Vagina (tissue), 2 donors: ENCODE measurements around the gene TGFBR3. TPM values are rescaled to one million over a fixed set of nuclear protein-coding genes. Genes with fewer than 3 reads are reported as not detected.

Experiments
- DNase-seq, 2 donors: peaks; one replicate each; pipeline ENCODE4 v3.0.0-alpha.2; 2017; ENCODE audit errors: extremely low spot score in 2 of 2
- H3K27ac ChIP-seq: fragments of 200-600 bp; sonication (generic); one replicate; pipeline ENCODE4 v1.5.1; 2019
- H3K27me3 ChIP-seq: fragments of 200-600 bp; sonication (generic); one replicate; pipeline ENCODE4 v1.5.1; 2019
- H3K36me3 ChIP-seq, 2 donors: fragments of 200-600 bp; sonication (generic); one replicate each; pipeline ENCODE4 v1.5.1; 2017 to 2019
- H3K4me1 ChIP-seq: fragments of 200-600 bp; sonication (generic); one replicate; pipeline ENCODE4 v1.5.1; 2019
- H3K4me3 ChIP-seq, 2 donors: fragments of 200-600 bp; sonication (generic); 1 replicate in 1 of 2; 2 replicates in 1 of 2; pipeline ENCODE4 v1.5.1; 2016 to 2019
- H3K9me3 ChIP-seq: fragments of 200-600 bp; sonication (generic); one replicate; pipeline ENCODE4 v1.5.1; 2019
- CTCF ChIP-seq, 3 experiments: fragments of 450-650 bp in 2 of 3; fragments of 200-600 bp in 1 of 3; sonication (generic) in 1 of 3; IDR thresholded peaks; one replicate each; pipeline ENCODE4 v1.5.1; 2017 to 2019; ENCODE audit warnings: antibody characterized with exemption in 3 of 3, mild to moderate bottlenecking in 2 of 3, moderate library complexity in 2 of 3
- POLR2A ChIP-seq, 2 donors: fragments of 450-650 bp; IDR thresholded peaks; one replicate each; pipeline ENCODE4 v1.6.1; 2017; ENCODE audit warnings: antibody characterized with exemption in 2 of 2, mild to moderate bottlenecking in 2 of 2, moderate library complexity in 2 of 2
- POLR2AphosphoS5 ChIP-seq, 2 donors: sonication (generic); formaldehyde crosslinking; IDR thresholded peaks; one replicate each; pipeline ENCODE4 v1.9.0; 2017; ENCODE audit warnings: antibody characterized with exemption in 2 of 2, mild to moderate bottlenecking in 2 of 2, low read depth in 1 of 2; ENCODE audit not compliant: insufficient read depth in 1 of 2
- intact Hi-C: fragments of 100-400 bp; cut with DNase I; formaldehyde crosslinking; loops from one replicate; pipeline ENCODE4 v1.15.1; 2023
- total RNA-seq: library from RNA; depleted of rRNA; stranded (reverse); fragments of >200 nt; gene quantifications from one replicate; pipeline ENCODE4 v1.2.3, GENCODE V29; 2016

Gene TGFBR3
- total RNA-seq, 1 donor from 2014 or later: 221 TPM

DNA sequence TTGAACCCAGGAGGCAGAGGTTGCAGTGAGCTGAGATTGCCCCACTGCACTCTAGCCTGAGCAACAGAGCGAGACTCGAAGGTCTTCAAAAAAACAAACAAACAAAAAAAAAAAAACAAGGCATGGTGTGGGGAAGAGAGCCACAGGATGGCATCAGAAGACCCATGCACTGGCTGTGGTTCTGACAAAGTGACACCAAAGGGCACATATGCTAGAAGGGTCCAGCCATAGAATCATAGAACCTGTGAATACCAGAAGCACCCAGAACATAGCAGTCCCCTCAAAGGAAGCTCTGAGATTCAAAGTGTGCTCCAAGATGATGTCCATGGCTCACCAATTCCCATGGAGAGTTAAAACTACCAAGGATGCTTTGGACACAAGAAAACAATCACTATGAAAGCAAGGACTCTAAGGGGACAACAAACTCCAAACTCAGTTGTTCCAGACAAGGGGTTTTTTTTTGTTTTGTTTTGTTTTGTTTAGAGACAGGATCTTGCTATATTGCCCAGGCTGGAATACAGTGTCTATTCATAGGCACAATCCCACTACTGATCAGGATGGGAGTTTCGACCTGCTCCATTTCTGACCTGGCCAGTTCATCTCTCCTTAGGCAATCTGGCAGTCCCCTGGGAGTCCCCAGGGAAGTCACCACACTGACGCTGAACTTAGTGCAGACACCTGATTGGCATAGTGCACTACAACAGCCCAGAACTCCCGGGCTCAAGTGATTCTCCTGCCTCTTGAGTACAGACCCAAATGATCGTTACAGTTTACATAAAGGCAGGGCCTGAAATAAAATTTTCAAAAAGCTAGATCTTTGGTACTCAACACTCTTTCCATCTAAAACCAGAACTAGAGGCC, 56.4 kb downstream of the TGFBR3 start:
- peaks cover 0 to 4% of the 10 kb centered on the region in 2 donors for H3K36me3 ChIP-seq
- peak overlapping the region; percentile 49 for H3K27ac ChIP-seq
- no peaks in the 10 kb centered on the region for H3K9me3 ChIP-seq
- intact Hi-C loops: no loop called here
- H3K4me1 ChIP-seq: peaks cover 75% of the 10 kb centered on the region
- H3K4me3 ChIP-seq: no peak overlapping the region
- no peaks in the 10 kb centered on the region for H3K27me3 ChIP-seq
- DNase-seq: no peak
- no peak for TF ChIP-seq CTCF (IDR thresholded peaks at IDR 0.05)
- no peak for TF ChIP-seq POLR2AphosphoS5 (IDR thresholded peaks at IDR 0.05; ENCODE audit: insufficient read depth in 1 of 2, low read depth in 1 of 2)
- no peak for TF ChIP-seq POLR2A (IDR thresholded peaks at IDR 0.05)

- no peak for DNase-seq
- Histone ChIP-seq H3K27me3 (no peaks in the 10 kb centered on the region), H3K4me1 (peaks cover 73% of the 10 kb centered on the region), H3K36me3 (peaks cover 0 to 4% of the 10 kb centered on the region in 2 donors), H3K27ac (peak overlapping the region; percentile 41), H3K4me3 (no peak overlapping the region), H3K9me3 (no peaks in the 10 kb centered on the region)
- intact Hi-C loops: no loop called here
- TF ChIP-seq CTCF (IDR thresholded peaks at IDR 0.05) (no peak), POLR2A (IDR thresholded peaks at IDR 0.05) (no peak), POLR2AphosphoS5 (IDR thresholded peaks at IDR 0.05; ENCODE audit: insufficient read depth in 1 of 2, low read depth in 1 of 2) (no peak)
Measured at GRCh38 chr1:91828583-91829281, 57.2 kb downstream of the TGFBR3 start.

GRCh38 chr1:91827459-91828321, 58.3 kb downstream of the TGFBR3 start:
- no peak overlapping the region for H3K4me3 ChIP-seq
- H3K27me3 ChIP-seq: no peaks in the 10 kb centered on the region
- intact Hi-C loops: no loop called here
- H3K36me3 ChIP-seq: peaks cover 0 to 4% of the 10 kb centered on the region in 2 donors
- TF ChIP-seq POLR2AphosphoS5 (IDR thresholded peaks at IDR 0.05; ENCODE audit: insufficient read depth in 1 of 2, low read depth in 1 of 2) (no peak), POLR2A (IDR thresholded peaks at IDR 0.05) (no peak), CTCF (IDR thresholded peaks at IDR 0.05) (no peak)
- peaks cover 73% of the 10 kb centered on the region for H3K4me1 ChIP-seq
- no peak for DNase-seq
- no peaks in the 10 kb centered on the region for H3K9me3 ChIP-seq
- peak overlapping the region; percentile 41 for H3K27ac ChIP-seq

- peaks cover 69% of the 10 kb centered on the region for H3K4me1 ChIP-seq
- DNase-seq: no peak
- no peak for TF ChIP-seq CTCF (IDR thresholded peaks at IDR 0.05)
- TF ChIP-seq POLR2AphosphoS5 (IDR thresholded peaks at IDR 0.05; ENCODE audit: insufficient read depth in 1 of 2, low read depth in 1 of 2): no peak
- no peak for TF ChIP-seq POLR2A (IDR thresholded peaks at IDR 0.05)
- no peak overlapping the region for H3K27ac ChIP-seq
- H3K9me3 ChIP-seq: no peaks in the 10 kb centered on the region
- peaks cover 0 to 4% of the 10 kb centered on the region in 2 donors for H3K36me3 ChIP-seq
- H3K4me3 ChIP-seq: no peak overlapping the region
- no peaks in the 10 kb centered on the region for H3K27me3 ChIP-seq
- intact Hi-C loops: no loop called here
Measured at GRCh38 chr1:91827087-91827458, 58.9 kb downstream of the TGFBR3 start.
